ENCODE data around the gene ZDHHC20. TPM values are rescaled to one million over a fixed set of nuclear protein-coding genes. Genes with fewer than 3 reads are reported as not detected.

The ZDHHC20 gene
- total RNA-seq, 2 donors from 2014 or later, result 44.1 to 58.5 TPM

GRCh38 chr13:21326155-21327031 is 132.7 kb downstream of the ZDHHC20 start:
- Mint-ChIP-seq H3K27me3 (ENCODE audit: low read depth) (no peaks in the 10 kb centered on the region), H3K9me3 (no peaks in the 10 kb centered on the region), H3K27ac (no peak overlapping the region), H3K4me1 (ENCODE audit: low read depth) (peaks cover 44% of the 10 kb centered on the region), H3K4me3 (peak overlapping the region in 1 of 2 donors; percentile 54), H3K36me3 (ENCODE audit: insufficient read depth in 2 of 2) (peaks cover 0 to 2% of the 10 kb centered on the region in 2 donors)
- ATAC-seq (replicated peaks in 1 of 2) (peak in 1 of 2 donors; percentile 38), DNase-seq (no peak)

GRCh38 chr13:21324803-21325202 is 134.3 kb downstream of the ZDHHC20 start:
- no peaks in the 10 kb centered on the region for H3K27me3 Mint-ChIP-seq (ENCODE audit: low read depth)
- peaks cover 35% of the 10 kb centered on the region for H3K4me1 Mint-ChIP-seq (ENCODE audit: low read depth)
- peaks cover 0 to 2% of the 10 kb centered on the region in 2 donors for H3K36me3 Mint-ChIP-seq (ENCODE audit: insufficient read depth in 2 of 2)
- no peak for DNase-seq
- no peaks in the 10 kb centered on the region for H3K9me3 Mint-ChIP-seq
- H3K4me3 Mint-ChIP-seq, result peak overlapping the region in 1 of 2 donors; percentile 9
- ATAC-seq (replicated peaks in 1 of 2), result peak in 1 of 2 donors; percentile 14
- H3K27ac Mint-ChIP-seq, result no peak overlapping the region

- peaks cover 0 to 5% of the 10 kb centered on the region in 2 donors for H3K36me3 Mint-ChIP-seq (ENCODE audit: insufficient read depth in 2 of 2)
- ATAC-seq (replicated peaks in 1 of 2) (no peak), DNase-seq (no peak)
- no peak overlapping the region for H3K27ac Mint-ChIP-seq
- no peaks in the 10 kb centered on the region for H3K27me3 Mint-ChIP-seq (ENCODE audit: low read depth)
- H3K9me3 Mint-ChIP-seq, result no peaks in the 10 kb centered on the region
- peaks cover 22% of the 10 kb centered on the region for H3K4me1 Mint-ChIP-seq (ENCODE audit: low read depth)
- H3K4me3 Mint-ChIP-seq, result no peak overlapping the region
Measured at GRCh38 chr13:21322988-21323387, 136.1 kb downstream of the ZDHHC20 start.

Other genes starting within 250 kb of the ZDHHC20 start
- gene MICU2, start 144.9 kb upstream of the ZDHHC20 start, total RNA-seq, result 10 to 100 TPM; 25.7 to 29.2 TPM
- under 1 TPM; 0.46 to 0.67 TPM for gene FGF9, start 211.8 kb upstream of the ZDHHC20 start, total RNA-seq